Ishikawa (cell line): ENCODE results near the gene SLC25A24.

ENCODE experiments used
- CEBPB ChIP-seq: IDR thresholded peaks from 2 replicates; pipeline ENCODE4 v1.6.1; 2012
- CREB1 ChIP-seq: IDR thresholded peaks from 2 replicates; pipeline ENCODE4 v1.6.1; 2012; ENCODE audit warnings: low read depth
- EGR1 ChIP-seq: IDR thresholded peaks from 2 replicates; pipeline ENCODE4 v1.6.1; 2012
- EP300 ChIP-seq: IDR thresholded peaks from 2 replicates; pipeline ENCODE4 v1.6.1; 2012; ENCODE audit warnings: borderline replicate concordance
- FOXM1 ChIP-seq: IDR thresholded peaks from 2 replicates; pipeline ENCODE4 v1.6.1; 2012; ENCODE audit warnings: low read depth, borderline replicate concordance
- NFIC ChIP-seq: IDR thresholded peaks from 2 replicates; pipeline ENCODE4 v1.6.1; 2012
- RAD21 ChIP-seq: IDR thresholded peaks from 2 replicates; pipeline ENCODE4 v1.6.1; 2012; ENCODE audit warnings: low read depth
- TAF1 ChIP-seq: IDR thresholded peaks from 2 replicates; pipeline ENCODE4 v1.6.1; 2012; ENCODE audit warnings: low read depth, mild to moderate bottlenecking
- TCF12 ChIP-seq: IDR thresholded peaks from 2 replicates; pipeline ENCODE4 v1.6.1; 2012; ENCODE audit warnings: low read depth
- TEAD4 ChIP-seq: IDR thresholded peaks from 2 replicates; pipeline ENCODE4 v1.6.1; 2012
- YY1 ChIP-seq: IDR thresholded peaks from 2 replicates; pipeline ENCODE4 v1.6.1; 2012; ENCODE audit warnings: low read depth
- ZBTB7A ChIP-seq: IDR thresholded peaks from 2 replicates; pipeline ENCODE4 v1.6.1; 2012; ENCODE audit warnings: low read depth
- TF ChIP-seq, protein P1 (sequence below): IDR thresholded peaks from 2 replicates; pipeline ENCODE4 v1.6.1; 2012
- TF ChIP-seq, protein P2 (sequence below): IDR thresholded peaks from 2 replicates; pipeline ENCODE4 v1.6.1; 2012; ENCODE audit warnings: low read depth, mild to moderate bottlenecking
- TF ChIP-seq, protein P3 (sequence below): IDR thresholded peaks from 2 replicates; pipeline ENCODE4 v1.6.1; 2012

Gene SLC25A24

DNA sequence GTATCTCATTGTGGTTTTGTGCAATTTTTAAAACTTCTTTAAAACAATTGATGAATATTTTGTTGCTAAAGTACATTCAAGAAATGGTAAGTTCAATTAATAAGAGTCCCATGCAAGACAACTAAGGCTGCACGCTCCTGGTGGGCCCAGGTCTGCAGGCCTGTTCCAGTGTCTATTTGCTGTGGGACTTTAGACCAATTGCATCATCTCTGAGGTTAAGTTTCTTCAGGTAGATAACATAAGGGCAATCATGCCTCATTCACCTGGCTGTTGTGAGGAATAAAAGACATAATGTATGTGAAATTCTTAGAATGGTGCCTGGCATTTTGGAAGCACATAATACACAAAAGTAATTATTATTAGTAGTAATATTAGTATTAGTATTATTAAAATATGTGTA lies 82.9 kb downstream of the SLC25A24 start:
- TF ChIP-seq, protein P1, sequence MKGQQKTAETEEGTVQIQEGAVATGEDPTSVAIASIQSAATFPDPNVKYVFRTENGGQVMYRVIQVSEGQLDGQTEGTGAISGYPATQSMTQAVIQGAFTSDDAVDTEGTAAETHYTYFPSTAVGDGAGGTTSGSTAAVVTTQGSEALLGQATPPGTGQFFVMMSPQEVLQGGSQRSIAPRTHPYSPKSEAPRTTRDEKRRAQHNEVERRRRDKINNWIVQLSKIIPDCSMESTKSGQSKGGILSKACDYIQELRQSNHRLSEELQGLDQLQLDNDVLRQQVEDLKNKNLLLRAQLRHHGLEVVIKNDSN: no peak
- no peak for TF ChIP-seq TEAD4
- TF ChIP-seq EGR1: no peak

DNA sequence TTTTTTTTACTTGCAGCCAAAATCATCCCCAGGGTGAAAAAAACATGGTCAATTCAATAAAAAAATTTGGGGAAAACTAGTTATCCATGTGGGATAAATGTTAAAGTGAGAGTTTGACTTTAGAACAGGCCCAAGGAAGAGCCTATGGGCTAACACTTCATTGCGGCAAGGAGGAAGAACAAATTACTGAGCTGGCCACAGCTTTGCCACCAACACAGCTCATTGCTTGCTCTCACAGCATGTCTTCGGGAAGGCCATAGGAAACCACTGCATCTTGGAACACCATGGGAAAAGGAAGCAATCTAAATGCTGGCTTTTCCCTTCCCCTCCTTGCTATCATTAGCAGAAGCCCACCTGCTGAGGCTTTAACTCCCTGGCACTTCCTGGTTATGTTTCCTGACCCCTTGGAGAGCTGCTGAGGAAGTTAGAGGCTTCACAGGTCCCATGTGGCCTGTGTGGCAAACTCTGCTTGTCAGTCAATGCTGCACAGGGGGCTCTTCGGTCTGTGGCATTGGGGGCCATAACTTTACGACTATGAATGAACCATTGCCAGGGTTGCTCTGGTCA lies 86.0 kb downstream of the SLC25A24 start:
- TF ChIP-seq CREB1 (no peak), TAF1 (no peak), EGR1 (no peak)

DNA sequence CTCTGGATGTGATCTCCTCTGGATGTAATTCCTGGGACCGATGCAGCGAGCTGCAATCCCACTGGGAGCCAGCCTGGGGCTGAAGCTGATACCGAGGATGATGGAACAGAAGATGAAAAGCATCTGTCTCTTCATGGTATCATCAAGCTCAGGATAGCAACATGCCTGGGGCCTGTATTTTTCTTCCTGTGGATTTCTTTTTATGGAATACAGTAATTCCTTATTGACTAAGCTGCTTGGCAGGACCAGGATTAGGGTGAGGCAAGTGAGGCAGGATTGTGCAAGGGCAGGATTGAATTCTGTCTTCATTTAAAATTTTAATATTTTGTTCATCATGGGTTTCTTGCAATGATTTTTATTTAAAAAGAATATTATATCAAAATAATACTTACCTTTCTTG lies 86.6 kb downstream of the SLC25A24 start:
- TF ChIP-seq, protein P2, sequence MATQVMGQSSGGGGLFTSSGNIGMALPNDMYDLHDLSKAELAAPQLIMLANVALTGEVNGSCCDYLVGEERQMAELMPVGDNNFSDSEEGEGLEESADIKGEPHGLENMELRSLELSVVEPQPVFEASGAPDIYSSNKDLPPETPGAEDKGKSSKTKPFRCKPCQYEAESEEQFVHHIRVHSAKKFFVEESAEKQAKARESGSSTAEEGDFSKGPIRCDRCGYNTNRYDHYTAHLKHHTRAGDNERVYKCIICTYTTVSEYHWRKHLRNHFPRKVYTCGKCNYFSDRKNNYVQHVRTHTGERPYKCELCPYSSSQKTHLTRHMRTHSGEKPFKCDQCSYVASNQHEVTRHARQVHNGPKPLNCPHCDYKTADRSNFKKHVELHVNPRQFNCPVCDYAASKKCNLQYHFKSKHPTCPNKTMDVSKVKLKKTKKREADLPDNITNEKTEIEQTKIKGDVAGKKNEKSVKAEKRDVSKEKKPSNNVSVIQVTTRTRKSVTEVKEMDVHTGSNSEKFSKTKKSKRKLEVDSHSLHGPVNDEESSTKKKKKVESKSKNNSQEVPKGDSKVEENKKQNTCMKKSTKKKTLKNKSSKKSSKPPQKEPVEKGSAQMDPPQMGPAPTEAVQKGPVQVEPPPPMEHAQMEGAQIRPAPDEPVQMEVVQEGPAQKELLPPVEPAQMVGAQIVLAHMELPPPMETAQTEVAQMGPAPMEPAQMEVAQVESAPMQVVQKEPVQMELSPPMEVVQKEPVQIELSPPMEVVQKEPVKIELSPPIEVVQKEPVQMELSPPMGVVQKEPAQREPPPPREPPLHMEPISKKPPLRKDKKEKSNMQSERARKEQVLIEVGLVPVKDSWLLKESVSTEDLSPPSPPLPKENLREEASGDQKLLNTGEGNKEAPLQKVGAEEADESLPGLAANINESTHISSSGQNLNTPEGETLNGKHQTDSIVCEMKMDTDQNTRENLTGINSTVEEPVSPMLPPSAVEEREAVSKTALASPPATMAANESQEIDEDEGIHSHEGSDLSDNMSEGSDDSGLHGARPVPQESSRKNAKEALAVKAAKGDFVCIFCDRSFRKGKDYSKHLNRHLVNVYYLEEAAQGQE: no peak
- TF ChIP-seq CEBPB: no peak
- TF ChIP-seq TEAD4: no peak
- TF ChIP-seq EGR1: no peak
- TF ChIP-seq YY1: no peak
- TF ChIP-seq TAF1: no peak
- no peak for TF ChIP-seq TCF12
- TF ChIP-seq FOXM1: no peak
- TF ChIP-seq, protein P3, sequence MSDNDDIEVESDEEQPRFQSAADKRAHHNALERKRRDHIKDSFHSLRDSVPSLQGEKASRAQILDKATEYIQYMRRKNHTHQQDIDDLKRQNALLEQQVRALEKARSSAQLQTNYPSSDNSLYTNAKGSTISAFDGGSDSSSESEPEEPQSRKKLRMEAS: no peak
- TF ChIP-seq, protein P1: no peak

DNA sequence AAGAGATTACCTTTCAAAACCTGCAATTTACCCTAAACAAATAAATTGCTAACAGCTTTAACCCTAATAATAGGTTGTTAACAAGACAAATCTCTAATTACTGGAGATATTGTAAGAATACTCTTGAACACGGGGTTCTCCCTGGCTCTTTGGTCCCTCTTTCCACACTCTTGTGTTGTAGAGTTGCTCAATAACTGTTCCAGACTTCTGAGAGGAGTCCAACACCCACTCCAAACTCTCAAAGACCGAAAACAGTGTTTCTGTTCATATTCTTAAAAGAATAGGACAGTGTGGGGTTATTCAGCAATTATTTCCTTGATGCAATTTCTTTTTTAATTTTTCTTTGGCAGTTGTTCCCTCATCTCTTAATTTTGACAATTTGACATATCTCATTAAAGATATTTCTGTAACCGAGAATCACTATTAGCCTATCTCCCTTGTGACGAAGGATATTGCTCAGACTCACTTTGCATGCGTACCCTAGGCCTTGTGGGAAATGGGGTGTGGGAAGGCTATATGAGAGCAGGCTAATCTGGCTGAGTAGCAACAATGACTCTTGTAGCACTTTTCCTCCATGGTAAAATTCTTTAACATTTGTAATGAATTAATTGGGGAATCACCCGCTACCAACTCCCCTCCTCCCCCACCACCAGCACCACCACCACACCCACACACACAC lies 90.7 kb downstream of the SLC25A24 start:
- TF ChIP-seq, protein P1: no peak
- no peak for TF ChIP-seq RAD21
- TF ChIP-seq NFIC: no peak
- no peak for TF ChIP-seq TEAD4
- TF ChIP-seq, protein P2: no peak
- no peak for TF ChIP-seq TAF1
- no peak for TF ChIP-seq ZBTB7A

DNA sequence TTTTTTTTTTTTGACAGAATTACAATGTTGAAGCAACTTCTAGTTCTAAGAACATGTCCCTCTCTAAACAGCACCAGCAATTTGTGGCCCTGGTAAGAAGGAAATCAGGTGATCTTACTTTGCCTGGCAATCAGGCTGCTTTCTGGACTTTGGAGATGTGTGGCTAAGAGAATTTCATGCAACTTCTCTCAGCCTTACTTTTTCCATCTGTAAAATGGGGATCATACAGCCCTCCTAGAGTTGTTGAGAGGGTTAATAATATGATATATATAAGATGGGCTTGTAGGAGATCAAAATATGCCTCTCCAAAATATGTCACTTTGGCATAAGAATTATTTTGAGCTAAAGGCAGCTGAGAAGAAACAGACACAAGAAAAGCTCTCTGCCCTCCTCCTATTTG lies 92.0 kb downstream of the SLC25A24 start:
- TF ChIP-seq EGR1 (no peak), YY1 (no peak), TEAD4 (no peak), TAF1 (no peak), ZBTB7A (no peak), EP300 (no peak), NFIC (no peak), RAD21 (no peak), CEBPB (no peak), TCF12 (no peak), FOXM1 (no peak), CREB1 (no peak)
- TF ChIP-seq, protein P1: no peak
- TF ChIP-seq, protein P2: no peak
- TF ChIP-seq, protein P3: no peak
